ENCODE measurements around the gene STAG1. TPM values are rescaled to one million over a fixed set of nuclear protein-coding genes. Genes with fewer than 3 reads are reported as not detected.
A peak's percentile ranks its signal among the peaks of the same experiment; 100 is the strongest.

STAG1 gene
- total RNA-seq, 1 experiment from 2014 or later, result 34.6 TPM

DNA sequence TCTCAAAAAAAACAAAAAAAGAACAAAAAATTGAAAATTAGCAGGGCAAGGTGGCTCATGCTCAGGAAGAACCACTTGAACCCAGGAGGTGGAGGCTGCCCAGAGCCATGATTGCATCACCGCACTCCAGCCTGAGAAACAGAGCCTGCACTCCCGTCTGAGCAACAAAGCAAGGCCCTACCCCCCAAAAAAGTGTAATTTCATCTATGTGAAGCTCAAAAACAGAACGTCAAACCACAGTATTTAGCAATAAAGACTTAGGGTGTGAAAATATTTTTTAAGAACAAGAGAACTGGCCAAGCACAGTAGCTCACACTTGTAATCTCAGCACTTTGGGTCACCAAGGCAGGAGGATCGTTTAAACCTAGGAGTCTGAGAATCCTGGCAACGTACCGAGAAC lies 38.2 kb downstream of the STAG1 start:
- Histone ChIP-seq H2AK5ac (ENCODE audit: insufficient read length, low read length) (no peak overlapping the region), H4K5ac (ENCODE audit: insufficient read length, low read depth, low read length) (no peak overlapping the region), H3T11ph (ENCODE audit: low read length) (no peak overlapping the region), H2BK20ac (ENCODE audit: low read depth, low read length, poor library complexity, severe bottlenecking) (no peak overlapping the region), H3K79me2 (ENCODE audit: insufficient read depth, low read length) (peaks cover 4% of the 10 kb centered on the region; the same call in 1 of the 2 replicates), H3K9me3 (ENCODE audit: control insufficient read depth, low read depth, low read length) (no peaks in the 10 kb centered on the region), H3K79me1 (ENCODE audit: insufficient read depth, low read depth, low read length, poor library complexity, severe bottlenecking) (peaks cover 3% of the 10 kb centered on the region), H3K27ac (ENCODE audit: insufficient read length, low read depth, low read length) (no peak overlapping the region), H3K23me2 (ENCODE audit: insufficient read length, low read depth, low read length, poor library complexity, severe bottlenecking) (no peaks in the 10 kb centered on the region), H2BK12ac (ENCODE audit: insufficient read length, low read depth, low read length) (no peak overlapping the region), H3K4me1 (ENCODE audit: insufficient read depth, low read length) (no peaks in the 10 kb centered on the region), H3K4me2 (ENCODE audit: insufficient read depth, insufficient read length, low read length) (no peak overlapping the region), H3K14ac (ENCODE audit: insufficient read depth, low read length) (no peak overlapping the region), H3K56ac (ENCODE audit: insufficient read length, low read depth, low read length) (no peak overlapping the region), H3K18ac (ENCODE audit: insufficient read length, low read depth, low read length) (no peak overlapping the region), H3K27me3 (ENCODE audit: insufficient read depth, low read length) (no peaks in the 10 kb centered on the region), H4K20me1 (ENCODE audit: control insufficient read depth, insufficient read depth, insufficient read length) (no peaks in the 10 kb centered on the region), H2BK120ac (ENCODE audit: low read depth, low read length, poor library complexity, severe bottlenecking) (no peak overlapping the region), H2BK5ac (ENCODE audit: insufficient read length, low read length) (no peak overlapping the region), H3K23ac (ENCODE audit: insufficient read length, low read depth, low read length) (no peak overlapping the region), H4K91ac (ENCODE audit: insufficient read length, low read depth, low read length) (no peak overlapping the region), H3K4ac (ENCODE audit: low read depth, low read length) (no peak overlapping the region), H2AFZ (ENCODE audit: low read length) (no peak overlapping the region), H4K8ac (replicated peaks; ENCODE audit: insufficient read length, low read depth, low read length) (no peak overlapping the region), H3K9ac (ENCODE audit: extremely low read depth, insufficient read length, low read length) (no peak overlapping the region), H2BK15ac (ENCODE audit: low read depth, low read length) (no peak overlapping the region)
- WGBS (ENCODE audit: extremely low coverage, insufficient read length, low lambda C conversion rate), result no CpG with 5 or more reads among the region's 6 CpGs
- DNase-seq, result no peak
- Mint-ChIP-seq H3K27me3 (ENCODE audit: low read depth) (no peaks in the 10 kb centered on the region), H3K4me1 (peaks cover 0 to 2% of the 10 kb centered on the region in 2 experiments; a peak in 1 of 4 replicates), H3K27ac (peak overlapping the region in 1 of 3 experiments; percentile 83; a peak in 1 of 7 replicates), H3K4me3 (no peak overlapping the region), H3K36me3 (ENCODE audit: insufficient read depth in 1 of 3, low read depth in 3 of 3) (peaks cover 0 to 11% (median 8%) of the 10 kb centered on the region in 3 experiments; a peak in 4 of 7 replicates), H3K9me3 (no peaks in the 10 kb centered on the region)
- TF ChIP-seq, protein P1, sequence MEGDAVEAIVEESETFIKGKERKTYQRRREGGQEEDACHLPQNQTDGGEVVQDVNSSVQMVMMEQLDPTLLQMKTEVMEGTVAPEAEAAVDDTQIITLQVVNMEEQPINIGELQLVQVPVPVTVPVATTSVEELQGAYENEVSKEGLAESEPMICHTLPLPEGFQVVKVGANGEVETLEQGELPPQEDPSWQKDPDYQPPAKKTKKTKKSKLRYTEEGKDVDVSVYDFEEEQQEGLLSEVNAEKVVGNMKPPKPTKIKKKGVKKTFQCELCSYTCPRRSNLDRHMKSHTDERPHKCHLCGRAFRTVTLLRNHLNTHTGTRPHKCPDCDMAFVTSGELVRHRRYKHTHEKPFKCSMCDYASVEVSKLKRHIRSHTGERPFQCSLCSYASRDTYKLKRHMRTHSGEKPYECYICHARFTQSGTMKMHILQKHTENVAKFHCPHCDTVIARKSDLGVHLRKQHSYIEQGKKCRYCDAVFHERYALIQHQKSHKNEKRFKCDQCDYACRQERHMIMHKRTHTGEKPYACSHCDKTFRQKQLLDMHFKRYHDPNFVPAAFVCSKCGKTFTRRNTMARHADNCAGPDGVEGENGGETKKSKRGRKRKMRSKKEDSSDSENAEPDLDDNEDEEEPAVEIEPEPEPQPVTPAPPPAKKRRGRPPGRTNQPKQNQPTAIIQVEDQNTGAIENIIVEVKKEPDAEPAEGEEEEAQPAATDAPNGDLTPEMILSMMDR (conservative IDR thresholded peaks at IDR 0.05), result no peak

Data from H9 (cell line).